H1 (cell line): ENCODE data around the gene ALOX5AP. TPM values are rescaled to one million over a fixed set of nuclear protein-coding genes. Genes with fewer than 3 reads are reported as not detected.

Source experiments
- CTCF ChIA-PET: fragments of 300-600 bp; sonication (Branson Sonifier 250); formaldehyde crosslinking; loops from one replicate; lab custom pipeline; 2021; ENCODE audit not compliant: partially characterized antibody; lab: Charles Lee
- POLR2A ChIA-PET: fragments of 300-600 bp; sonication (Branson Sonifier 250); formaldehyde crosslinking; loops from one replicate; lab custom pipeline; 2021; ENCODE audit warnings: inconsistent platforms; ENCODE audit not compliant: partially characterized antibody; lab: Charles Lee
- DNase-seq, 2 experiments: peaks; one replicate each; pipeline versions ENCODE4 v3.0.0 to v3.0.0-alpha.2; 2010 to 2022; ENCODE audit warnings: low spot score in 2 of 2, low read depth in 1 of 2, mixed read lengths in 1 of 2
- FAIRE-seq: peaks from 2 replicates; lab custom pipeline; 2011; peaks lifted over from hg19 to GRCh38; lab: Jason Lieb, UNC
- H2AFZ ChIP-seq: 2 replicates; pipeline ENCODE4 v1.8.1; 2012; ENCODE audit warnings: low read length, inconsistent platforms
- H2AK5ac ChIP-seq: 2 replicates; pipeline ENCODE4 v1.6.1; 2013; ENCODE audit warnings: low read depth, low read length
- H2BK120ac ChIP-seq: replicated peaks from 2 replicates; pipeline ENCODE3; 2013; ENCODE audit warnings: low read depth, low read length, inconsistent platforms
- H2BK12ac ChIP-seq: 2 replicates; pipeline ENCODE4 v1.6.1; 2013; ENCODE audit warnings: low read depth, low read length
- H2BK15ac ChIP-seq: 2 replicates; pipeline ENCODE4 v1.6.1; 2013; ENCODE audit warnings: low read length
- H2BK20ac ChIP-seq: 2 replicates; pipeline ENCODE4 v1.6.1; 2013; ENCODE audit warnings: low read length
- H2BK5ac ChIP-seq: 2 replicates; pipeline ENCODE4 v1.6.1; 2013; ENCODE audit warnings: low read depth, low read length
- H3K14ac ChIP-seq: 2 replicates; pipeline ENCODE4 v1.6.1; 2013; ENCODE audit warnings: inconsistent platforms; ENCODE audit not compliant: insufficient read length
- H3K18ac ChIP-seq: 2 replicates; pipeline ENCODE4 v1.6.1; 2013; ENCODE audit warnings: low read length; ENCODE audit errors: extremely low read depth
- H3K23ac ChIP-seq: 2 replicates; pipeline ENCODE4 v1.6.1; 2013; ENCODE audit warnings: inconsistent platforms; ENCODE audit not compliant: insufficient read length
- H3K23me2 ChIP-seq: 2 replicates; pipeline ENCODE4 v1.6.1; 2013; ENCODE audit warnings: low read depth, low read length
- H3K27ac ChIP-seq: 2 replicates; pipeline ENCODE4 v1.6.1; 2011; ENCODE audit warnings: low read depth, low read length, inconsistent platforms
- H3K27me3 ChIP-seq, 4 experiments: replicated peaks in 1 of 4; 1 replicate in 1 of 4; 2 replicates in 3 of 4; pipeline versions ENCODE4 v1.6.1 to v1.8.1; 2011 to 2013; ENCODE audit warnings: low read length in 3 of 4, mild to moderate bottlenecking in 3 of 4, inconsistent platforms in 2 of 4, mixed read lengths in 2 of 4, moderate library complexity in 1 of 4; ENCODE audit not compliant: control insufficient read depth in 3 of 4, insufficient read depth in 3 of 4; ENCODE audit errors: extremely low read depth in 1 of 4
- H3K36me3 ChIP-seq, 4 experiments: 2 replicates each; pipeline versions ENCODE4 v1.6.1 to v1.8.1; 2011 to 2013; ENCODE audit warnings: mild to moderate bottlenecking in 4 of 4, low read length in 3 of 4, moderate library complexity in 2 of 4, control low read depth in 1 of 4, inconsistent platforms in 1 of 4; ENCODE audit not compliant: insufficient read depth in 4 of 4, control insufficient read depth in 2 of 4
- H3K4ac ChIP-seq: replicated peaks from 2 replicates; pipeline ENCODE3; 2013; ENCODE audit warnings: low read length, low read depth, mixed read lengths, inconsistent platforms; ENCODE audit not compliant: insufficient read length
- H3K4me1 ChIP-seq, 4 experiments: replicated peaks in 1 of 4; 1 replicate in 1 of 4; 2 replicates in 3 of 4; pipeline versions ENCODE4 v1.6.1 to v1.8.1; 2011 to 2013; ENCODE audit warnings: low read length in 3 of 4, inconsistent platforms in 2 of 4, mixed read lengths in 1 of 4; ENCODE audit not compliant: insufficient read depth in 4 of 4, control insufficient read depth in 3 of 4
- H3K4me2 ChIP-seq, 2 experiments: 2 replicates each; pipeline versions ENCODE4 v1.6.1 to v1.8.1; 2011 to 2013; ENCODE audit warnings: low read depth in 2 of 2, low read length in 2 of 2, control low read depth in 1 of 2, inconsistent platforms in 1 of 2, mild to moderate bottlenecking in 1 of 2; ENCODE audit not compliant: insufficient read depth in 1 of 2
- H3K4me3 ChIP-seq, 4 experiments: fragments of 200-600, 300-600 bp in 1 of 4; sonication (generic), shearing (Covaris generic), sonication (Bioruptor Twin) in 1 of 4; 2 replicates each; pipeline versions ENCODE4 v1.5.1 to v1.8.1; 2011 to 2016; ENCODE audit warnings: low read length in 4 of 4, low read depth in 3 of 4, control low read depth in 2 of 4, inconsistent platforms in 2 of 4, mild to moderate bottlenecking in 2 of 4, mixed read lengths in 1 of 4, moderate library complexity in 1 of 4; ENCODE audit not compliant: insufficient read depth in 2 of 4; ENCODE audit errors: extremely low read depth in 1 of 4
- H3K56ac ChIP-seq: replicated peaks from 2 replicates; pipeline ENCODE3; 2013; ENCODE audit warnings: low read depth, mild to moderate bottlenecking, mixed read lengths, low read length, inconsistent platforms; ENCODE audit not compliant: insufficient read length
- H3K79me1 ChIP-seq: 2 replicates; pipeline ENCODE4 v1.6.1; 2013; ENCODE audit warnings: low read depth, low read length, control low read depth
- H3K79me2 ChIP-seq, 2 experiments: 2 replicates each; pipeline versions ENCODE4 v1.6.1 to v1.8.1; 2012 to 2013; ENCODE audit warnings: low read length in 2 of 2, mild to moderate bottlenecking in 2 of 2, inconsistent platforms in 1 of 2; ENCODE audit not compliant: insufficient read depth in 2 of 2, control insufficient read depth in 1 of 2
- H3K9ac ChIP-seq, 4 experiments: replicated peaks in 1 of 4; 1 replicate in 1 of 4; 2 replicates in 3 of 4; pipeline versions ENCODE4 v1.6.1 to v1.8.1; 2011 to 2013; ENCODE audit warnings: low read depth in 3 of 4, low read length in 3 of 4, control low read depth in 2 of 4, mild to moderate bottlenecking in 2 of 4, moderate library complexity in 2 of 4, inconsistent platforms in 1 of 4; ENCODE audit errors: extremely low read depth in 1 of 4
- H3K9me3 ChIP-seq, 2 experiments: 2 replicates each; pipeline versions ENCODE4 v1.6.1 to v1.8.1; 2012 to 2013; ENCODE audit warnings: mild to moderate bottlenecking in 2 of 2, moderate library complexity in 2 of 2, control low read depth in 1 of 2, inconsistent platforms in 1 of 2, low read depth in 1 of 2, low read length in 1 of 2, mixed read lengths in 1 of 2; ENCODE audit not compliant: insufficient read depth in 2 of 2
- H4K20me1 ChIP-seq, 2 experiments: replicated peaks in 1 of 2; 2 replicates each; pipeline versions ENCODE3 to v1.8.1; 2011 to 2013; ENCODE audit warnings: inconsistent platforms in 2 of 2, low read length in 2 of 2, mild to moderate bottlenecking in 1 of 2; ENCODE audit not compliant: insufficient read depth in 2 of 2, control insufficient read depth in 1 of 2
- H4K5ac ChIP-seq: 2 replicates; pipeline ENCODE4 v1.6.1; 2013; ENCODE audit warnings: low read length, low read depth, mixed read lengths, inconsistent platforms; ENCODE audit not compliant: insufficient read length
- H4K8ac ChIP-seq: 2 replicates; pipeline ENCODE4 v1.8.0; 2013; ENCODE audit warnings: mild to moderate bottlenecking, moderate library complexity, low read length, inconsistent platforms; ENCODE audit not compliant: insufficient read depth; ENCODE audit errors: extremely low read depth
- H4K91ac ChIP-seq: replicated peaks from 2 replicates; pipeline ENCODE3; 2013; ENCODE audit warnings: low read length, mixed read lengths, inconsistent platforms; ENCODE audit not compliant: insufficient read length
- ATF3 ChIP-seq: IDR thresholded peaks from 2 replicates; pipeline ENCODE4 v1.6.1; 2011; ENCODE audit warnings: low read depth, mild to moderate bottlenecking, low read length; ENCODE audit not compliant: insufficient read depth
- CBX5 ChIP-seq: fragments of 300-800, 300-1000 bp; sonication (generic); IDR thresholded peaks from 2 replicates; pipeline ENCODE4 v1.7.1; 2016; ENCODE audit warnings: antibody characterized with exemption, low read length, low read depth
- EP300 ChIP-seq, 2 experiments: IDR thresholded peaks; 1 replicate in 1 of 2; 2 replicates in 1 of 2; pipeline ENCODE4 v1.6.1; 2011 to 2012; ENCODE audit warnings: low read depth in 2 of 2, low read length in 2 of 2, mild to moderate bottlenecking in 2 of 2, borderline replicate concordance in 1 of 2, inconsistent platforms in 1 of 2, moderate library complexity in 1 of 2
- EZH2 ChIP-seq: fragments of 200-600 bp; sonication (generic); IDR thresholded peaks from 2 replicates; pipeline ENCODE4 v1.7.1; 2012; ENCODE audit warnings: low read depth, mild to moderate bottlenecking, moderate library complexity, low read length, inconsistent platforms; ENCODE audit not compliant: severe bottlenecking
- JUND ChIP-seq: IDR thresholded peaks from 2 replicates; pipeline ENCODE4 v1.6.1; 2011; ENCODE audit warnings: mild to moderate bottlenecking, improper control_type of control experiment, low read length
- MAX ChIP-seq: IDR thresholded peaks from 2 replicates; pipeline ENCODE4 v1.6.1; 2012; ENCODE audit warnings: inconsistent platforms
- NANOG ChIP-seq: IDR thresholded peaks from 2 replicates; pipeline ENCODE4 v1.6.1; 2011; ENCODE audit warnings: low read length, low read depth, mild to moderate bottlenecking, inconsistent platforms; ENCODE audit not compliant: insufficient read depth, poor library complexity, severe bottlenecking
- PHF8 ChIP-seq: fragments of 200-600 bp; sonication (generic); conservative IDR thresholded peaks from 2 replicates; pipeline ENCODE4 v1.7.1; 2012; ENCODE audit warnings: low read depth, mild to moderate bottlenecking, inconsistent platforms, low read length, moderate library complexity
- SP2 ChIP-seq: IDR thresholded peaks from 2 replicates; pipeline ENCODE4 v1.6.1; 2012; ENCODE audit warnings: mild to moderate bottlenecking, low read length, inconsistent platforms
- TAF1 ChIP-seq: IDR thresholded peaks from 2 replicates; pipeline ENCODE4 v1.6.1; 2011; ENCODE audit warnings: mild to moderate bottlenecking, low read depth, low read length
- TAF7 ChIP-seq: optimal IDR thresholded peaks from 2 replicates; pipeline ENCODE3; 2011; ENCODE audit warnings: low read depth, mild to moderate bottlenecking, inconsistent platforms, low read length, moderate library complexity, borderline replicate concordance
- WGBS, 2 experiments: shearing (Covaris generic) in 1 of 2; methylation state at CpG; one replicate each; pipeline versions ENCODE4 v1.1.6 to v1.1.7; 2013 to 2015; ENCODE audit warnings: low lambda C conversion rate in 2 of 2, mixed read lengths in 2 of 2, inconsistent platforms in 1 of 2, low coverage in 1 of 2, missing lambda C conversion rate in 1 of 2; ENCODE audit not compliant: insufficient replicate concordance in 2 of 2, insufficient coverage in 1 of 2, insufficient read length in 1 of 2; ENCODE audit errors: extremely low coverage in 1 of 2, missing lambda C conversion rate in 1 of 2; 5-methylcytosine and 5-hydroxymethylcytosine counted together
- polyA plus RNA-seq, 7 experiments: library from polyadenylated mRNA; depleted of rRNA in 3 of 7; stranded (reverse) in 5 of 7; unstranded in 2 of 7; fragments of >200 nt in 5 of 7; fragments of 200-250 nt in 2 of 7; gene quantifications; 1 replicate in 5 of 7; 2 replicates in 1 of 7; 4 replicates in 1 of 7; pipeline versions ENCODE4 v1.2.1 to v1.2.3, GENCODE V29; 2011 to 2013; ENCODE audit warnings: missing spikeins in 2 of 7, mixed read lengths in 2 of 7
- total RNA-seq: library from RNA; stranded (reverse); fragmentation: NEBNext Ultra II Directional; extraction: Animal tissue kit (Norgen Biotek cat#: 25700); gene quantifications from 2 replicates; pipeline ENCODE4 v1.2.1, GENCODE V29; 2021

The ALOX5AP gene
- total and polyA plus RNA-seq, 2 of the 8 experiments (the other 6 are each of a cell fraction or from before 2014, with no cell fraction given), result not detected

- no peaks in the 10 kb centered on the region for H3K79me1 ChIP-seq
- H3K4me1 ChIP-seq, result peaks cover 0 to 3% (median 1%) of the 10 kb centered on the region in 4 experiments; a peak in 2 of 7 replicates
- no peaks in the 10 kb centered on the region for H3K9me3 ChIP-seq
- DNase-seq (no peak), FAIRE-seq (no peak)
- H3K4me3 ChIP-seq, result no peak overlapping the region
- no peak overlapping the region for H4K91ac ChIP-seq
- H3K9ac ChIP-seq, result no peak overlapping the region
- no peak overlapping the region for H2BK15ac ChIP-seq
- H4K20me1 ChIP-seq, result no peaks in the 10 kb centered on the region
- no peak overlapping the region for H3K23ac ChIP-seq
- H3K18ac ChIP-seq, result no peak overlapping the region
- H2BK20ac ChIP-seq, result no peak overlapping the region
- H3K14ac ChIP-seq, result no peak overlapping the region
- no peaks in the 10 kb centered on the region for H3K27me3 ChIP-seq
- H3K56ac ChIP-seq, result no peak overlapping the region
- WGBS, 2 experiments, result 80% methylated on average over 5 of the region's 5 CpGs; no CpG with 5 or more reads in 1 of the 2 experiments
- no peaks in the 10 kb centered on the region for H3K79me2 ChIP-seq
- H4K5ac ChIP-seq, result no peak overlapping the region
- H2BK5ac ChIP-seq, result no peak overlapping the region
- H2BK120ac ChIP-seq, result no peak overlapping the region
- POLR2A ChIA-PET, result no interaction called here
- no peak overlapping the region for H3K4me2 ChIP-seq
- no peak overlapping the region for H2AK5ac ChIP-seq
- CTCF ChIA-PET, result interaction anchor here (0.8 to 1.7 kb wide), 6 partner anchors 30 to 161 kb away, joined by 3 to 4 read pairs (median 4); no protein-coding TSS in a partner anchor
- no peak overlapping the region for H3K27ac ChIP-seq
- H4K8ac ChIP-seq, result 0 out of 2 replicates have a peak overlapping the region, but pooled peaks have one; percentile 2
- H3K36me3 ChIP-seq, result no peaks in the 10 kb centered on the region
- H3K4ac ChIP-seq, result no peak overlapping the region
- H3K23me2 ChIP-seq, result no peaks in the 10 kb centered on the region
- H2BK12ac ChIP-seq, result no peak overlapping the region
- H2AFZ ChIP-seq, result no peak overlapping the region
- TF ChIP-seq CBX5 (no peak), EZH2 (no peak), PHF8 (no peak), ATF3 (no peak), TAF7 (no peak), SP2 (no peak), TAF1 (no peak), NANOG (no peak), MAX (no peak), EP300 (IDR thresholded peaks at IDR 0.05; ENCODE audit: borderline replicate concordance in 1 of 2, low read depth in 2 of 2, low read length in 2 of 2) (no peak), JUND (no peak)
These were observed 1.3 kb downstream of the ALOX5AP start for GRCh38 chr13:30736461-30737320.
